HG02852 (cell line): ENCODE measurements around the gene PPP1R8.

Experiments
- ATAC-seq: cut with Tn5 transposase; IDR thresholded peaks from one replicate; pipeline ENCODE4 v1.9.1; 2021; ENCODE audit warnings: mild to moderate bottlenecking, moderate library complexity; ENCODE audit not compliant: unreplicated experiment

The PPP1R8 gene

GRCh38 chr1:27889506-27889905 is 58.9 kb downstream of the PPP1R8 start:
- ATAC-seq = no peak

- no peak for ATAC-seq
Measured at GRCh38 chr1:27891196-27891889, 60.8 kb downstream of the PPP1R8 start.

- ATAC-seq = no peak
Measured at GRCh38 chr1:27894521-27894920, 63.9 kb downstream of the PPP1R8 start.
